ENCODE results near the gene TMEM123. TPM values are rescaled to one million over a fixed set of nuclear protein-coding genes. Genes with fewer than 3 reads are reported as not detected.

Gene TMEM123
- total and polyA plus RNA-seq, 10 of the 15 experiments (the other 5 are each of a cell fraction or from before 2014, with no cell fraction given): 35.1 to 667 (median 123) TPM

- in situ Hi-C loops (cut with MboI) (loop anchor here (25.0 kb wide), 1 partner anchor 94 kb away; no protein-coding TSS in a partner anchor), intact Hi-C loops (cut with micrococcal nuclease; ENCODE audit: unreplicated experiment) (no loop called here)
- H3K27me3 ChIP-seq (replicated peaks in 1 of 2; ENCODE audit: control insufficient read depth in 2 of 2, insufficient read depth in 2 of 2, low read length in 1 of 2): no peaks in the 10 kb centered on the region
- ChIA-PET SMC1A (ENCODE audit: uncharacterized antibody, unreplicated experiment) (interaction anchor here (0.7 to 13.6 kb wide), 21 partner anchors 8 to 273 kb away, joined by 3 to 168 read pairs (median 6); no protein-coding TSS in a partner anchor), CTCF (interaction anchor here (0.8 to 10.9 kb wide), 17 partner anchors 11 to 272 kb away, joined by 3 to 172 read pairs (median 4); no protein-coding TSS in a partner anchor), RAD21 (ENCODE audit: unreplicated experiment) (interaction anchor here (0.9 to 6.7 kb wide), 11 partner anchors 15 to 273 kb away, joined by 3 to 112 read pairs (median 6); no protein-coding TSS in a partner anchor), POLR2A (interaction anchor here (0.9 to 1.2 kb wide), 3 partner anchors 13 to 49 kb away, joined by 3 to 4 read pairs (median 3); no protein-coding TSS in a partner anchor)
- ATAC-seq (peak; percentile 8), FAIRE-seq (no peak), DNase-seq (ENCODE audit: low read depth, low spot score) (no peak)
- WGBS (ENCODE audit: insufficient coverage, insufficient replicate concordance, low lambda C conversion rate, missing lambda C conversion rate): 89% methylated on average over 2 of the region's 2 CpGs
- H3K9ac ChIP-seq (ENCODE audit: control insufficient read depth, insufficient read depth, low read length): no peak overlapping the region
- H3K9me3 ChIP-seq (replicated peaks; ENCODE audit: control insufficient read depth, insufficient read depth, low read length): peaks cover 5% of the 10 kb centered on the region; the same call in 2 of the 3 replicates
- H3K79me2 ChIP-seq (ENCODE audit: control insufficient read depth, insufficient read depth, low read length): no peaks in the 10 kb centered on the region; the same call in 1 of the 2 replicates
- no TSS peak for BruUV-seq (replicated peaks)
- TF ChIP-seq KLF5 (IDR thresholded peaks at IDR 0.05; ENCODE audit: partially characterized antibody) (no peak), POLR2AphosphoS5 (IDR thresholded peaks at IDR 0.05; ENCODE audit: low read length) (peak; percentile 34; the same call in 1 of the 2 replicates)
- H4K20me1 ChIP-seq (ENCODE audit: control insufficient read depth, insufficient read depth): no peaks in the 10 kb centered on the region
- no peak overlapping the region for H3K27ac ChIP-seq (ENCODE audit: control insufficient read depth, insufficient read depth)
- peaks cover 5% of the 10 kb centered on the region for H3K4me1 ChIP-seq (ENCODE audit: control insufficient read depth, insufficient read depth, low read length)
- H3K4me3 ChIP-seq: no peak overlapping the region
- H3K36me3 ChIP-seq (ENCODE audit: control insufficient read depth in 2 of 2, insufficient read depth in 2 of 2, low read length in 1 of 2): peaks cover 5 to 23% of the 10 kb centered on the region in 2 experiments
- H2AFZ ChIP-seq (ENCODE audit: control insufficient read depth, low read depth, low read length): no peak overlapping the region
- H3K4me2 ChIP-seq (ENCODE audit: control insufficient read depth, insufficient read depth): no peak overlapping the region
These were observed 59.3 kb downstream of the TMEM123 start for GRCh38 chr11:102393272-102393730.

- CTCF ChIA-PET: interaction anchor here (0.7 to 10.9 kb wide), 42 partner anchors 12 to 274 kb away, joined by 3 to 172 read pairs (median 11); no protein-coding TSS in a partner anchor
- DNase-seq (ENCODE audit: low read depth, low spot score) (no peak), ATAC-seq (no peak), FAIRE-seq (no peak)
- no peaks in the 10 kb centered on the region; the same call in 1 of the 2 replicates for H3K79me2 ChIP-seq (ENCODE audit: control insufficient read depth, insufficient read depth, low read length)
- H3K9me3 ChIP-seq (replicated peaks; ENCODE audit: control insufficient read depth, insufficient read depth, low read length): peaks cover 5% of the 10 kb centered on the region; the same call in 2 of the 3 replicates
- no peak for TF ChIP-seq MEF2A (IDR thresholded peaks at IDR 0.05; ENCODE audit: insufficient read depth, low read depth, low read length)
- 0 out of 2 replicates have a peak, but pooled peaks have one; percentile 1 for TF ChIP-seq POLR2AphosphoS2 (IDR thresholded peaks at IDR 0.05; ENCODE audit: low read depth, low read length)
- no TSS peak for BruUV-seq (replicated peaks)
- H3K4me3 ChIP-seq: no peak overlapping the region
- no peaks in the 10 kb centered on the region; the same call in none of the 2 replicates for H3K4me1 ChIP-seq (ENCODE audit: control insufficient read depth, insufficient read depth, low read length)
- H3K27me3 ChIP-seq (replicated peaks in 1 of 2; ENCODE audit: control insufficient read depth in 2 of 2, insufficient read depth in 2 of 2, low read length in 1 of 2): no peaks in the 10 kb centered on the region
- H3K4me2 ChIP-seq (ENCODE audit: control insufficient read depth, insufficient read depth): no peak overlapping the region
- POLR2A ChIA-PET: interaction anchor here (1.1 to 1.5 kb wide), 4 partner anchors 32 to 127 kb away, joined by 3 to 6 read pairs (median 4); no protein-coding TSS in a partner anchor
- 86% methylated on average over 4 of the region's 4 CpGs for whole genome bisulfite sequencing (ENCODE audit: insufficient coverage, insufficient replicate concordance, low lambda C conversion rate, missing lambda C conversion rate)
- RAD21 ChIA-PET (ENCODE audit: unreplicated experiment): interaction anchor here (0.6 to 6.7 kb wide), 20 partner anchors 16 to 275 kb away, joined by 3 to 112 read pairs (median 8); no protein-coding TSS in a partner anchor
- no peak overlapping the region for H2AFZ ChIP-seq (ENCODE audit: control insufficient read depth, low read depth, low read length)
- no peak overlapping the region for H3K27ac ChIP-seq (ENCODE audit: control insufficient read depth, insufficient read depth)
- H4K20me1 ChIP-seq (ENCODE audit: control insufficient read depth, insufficient read depth): no peaks in the 10 kb centered on the region
- intact Hi-C loops (cut with micrococcal nuclease; ENCODE audit: unreplicated experiment): loop anchor here (2.0 kb wide), 3 partner anchors 49 to 275 kb away; no protein-coding TSS in a partner anchor
- H3K9ac ChIP-seq (ENCODE audit: control insufficient read depth, insufficient read depth, low read length): no peak overlapping the region
- SMC1A ChIA-PET (ENCODE audit: uncharacterized antibody, unreplicated experiment): interaction anchor here (0.6 to 13.6 kb wide), 30 partner anchors 10 to 275 kb away, joined by 3 to 168 read pairs (median 9); no protein-coding TSS in a partner anchor
- peaks cover 5 to 21% of the 10 kb centered on the region in 2 experiments; a peak in 3 of 4 replicates for H3K36me3 ChIP-seq (ENCODE audit: control insufficient read depth in 2 of 2, insufficient read depth in 2 of 2, low read length in 1 of 2)
- in situ Hi-C loops (cut with MboI): loop anchor here (25.0 kb wide), 1 partner anchor 96 kb away; no protein-coding TSS in a partner anchor
These were observed 60.9 kb downstream of the TMEM123 start for GRCh38 chr11:102391549-102392237.

All from GM12878 (cell line).